Tibial nerve (tissue), 4 donors: Measurements from ENCODE around the gene SPOCK3. TPM values are rescaled to one million over a fixed set of nuclear protein-coding genes. Genes with fewer than 3 reads are reported as not detected.
"Not testable (repeated sequence)": the region's sequence is repeated elsewhere in the genome, so short reads cannot be mapped to it uniquely, and the experiment has no call there.

Experiments
- DNase-seq, 2 donors: peaks; one replicate each; pipeline ENCODE4 v3.0.0-alpha.2; 2019; ENCODE audit warnings: low spot score in 2 of 2
- H3K27ac ChIP-seq, 4 donors: fragments of 200-600 bp; sonication (generic) in 3 of 4; one replicate each; pipeline ENCODE4 v1.5.1; 2017 to 2019; ENCODE audit warnings: mild to moderate bottlenecking in 1 of 4
- H3K27me3 ChIP-seq, 2 donors: fragments of 200-600 bp; sonication (generic) in 1 of 2; one replicate each; pipeline versions ENCODE4 v1.5.1 to v1.6.0; 2017 to 2019
- H3K36me3 ChIP-seq, 3 donors: fragments of 200-600 bp; sonication (generic); one replicate each; pipeline ENCODE4 v1.5.1; 2018 to 2019
- H3K4me1 ChIP-seq, 4 donors: fragments of 200-600 bp; sonication (generic) in 3 of 4; one replicate each; pipeline ENCODE4 v1.5.1; 2017 to 2019
- H3K4me3 ChIP-seq, 4 donors: fragments of 200-600 bp; sonication (generic) in 3 of 4; one replicate each; pipeline ENCODE4 v1.5.1; 2017 to 2019; ENCODE audit warnings: mild to moderate bottlenecking in 1 of 4, moderate library complexity in 1 of 4
- H3K9me3 ChIP-seq, 4 donors: fragments of 200-600 bp; sonication (generic) in 3 of 4; one replicate each; pipeline ENCODE4 v1.5.1; 2017 to 2019
- EP300 ChIP-seq, 2 donors: sonication (generic); formaldehyde crosslinking; IDR thresholded peaks; one replicate each; pipeline ENCODE4 v1.6.1; 2017; ENCODE audit warnings: antibody characterized with exemption in 2 of 2, mild to moderate bottlenecking in 1 of 2
- POLR2A ChIP-seq, 2 donors: fragments of 450-650 bp; IDR thresholded peaks; one replicate each; pipeline ENCODE4 v1.6.1; 2017; ENCODE audit warnings: antibody characterized with exemption in 2 of 2, mild to moderate bottlenecking in 2 of 2, moderate library complexity in 2 of 2
- WGBS, 2 donors: methylation state at CpG; one replicate each; pipeline ENCODE4 v1.1.5; 2018; 5-methylcytosine and 5-hydroxymethylcytosine counted together
- total RNA-seq, 4 donors: library from RNA; depleted of rRNA; stranded (reverse); fragments of >200 nt; gene quantifications; one replicate each; pipeline ENCODE4 v1.1.0, GENCODE V29; 2016
- TF ChIP-seq, protein P1 (sequence below), 5 experiments: fragments of 200-600 bp in 3 of 5; fragments of 450-650 bp in 2 of 5; sonication (generic) in 3 of 5; IDR thresholded peaks; one replicate each; pipeline ENCODE4 v1.5.1; 2016 to 2019; ENCODE audit warnings: antibody characterized with exemption in 5 of 5, mild to moderate bottlenecking in 3 of 5, moderate library complexity in 2 of 5

The SPOCK3 gene
- total RNA-seq, 4 donors from 2014 or later: 1.5 TPM; not detected in 3

DNA sequence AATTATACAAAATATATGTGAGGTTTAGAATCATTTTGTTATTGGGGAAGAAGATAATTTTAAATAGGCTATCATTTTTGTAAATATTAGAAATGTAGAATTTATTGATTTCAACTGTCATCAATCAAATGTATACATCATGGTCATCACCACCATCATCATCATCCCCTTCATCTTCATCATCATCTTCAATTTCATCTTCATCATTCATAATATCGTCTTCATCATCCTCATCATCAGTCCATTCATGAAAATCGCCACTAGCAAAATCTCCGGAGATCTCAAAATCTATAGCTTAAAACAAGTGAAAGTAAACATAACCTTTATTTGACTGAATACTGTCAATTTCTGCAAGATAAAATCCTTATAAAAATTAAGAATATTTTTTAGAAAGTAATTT lies 499.5 kb downstream of the SPOCK3 start:
- Histone ChIP-seq H3K36me3 (no peaks in the 10 kb centered on the region), H3K9me3 (peaks cover 0 to 3% (median 0%) of the 10 kb centered on the region in 4 donors), H3K27ac (no peak overlapping the region), H3K4me3 (no peak overlapping the region), H3K27me3 (no peaks in the 10 kb centered on the region), H3K4me1 (no peaks in the 10 kb centered on the region)
- 89 to 91% methylated on average over 3 of the region's 3 CpGs for WGBS, 2 donors
- TF ChIP-seq POLR2A (IDR thresholded peaks at IDR 0.05): no peak
- no peak for TF ChIP-seq EP300 (IDR thresholded peaks at IDR 0.05)
- TF ChIP-seq, protein P1, sequence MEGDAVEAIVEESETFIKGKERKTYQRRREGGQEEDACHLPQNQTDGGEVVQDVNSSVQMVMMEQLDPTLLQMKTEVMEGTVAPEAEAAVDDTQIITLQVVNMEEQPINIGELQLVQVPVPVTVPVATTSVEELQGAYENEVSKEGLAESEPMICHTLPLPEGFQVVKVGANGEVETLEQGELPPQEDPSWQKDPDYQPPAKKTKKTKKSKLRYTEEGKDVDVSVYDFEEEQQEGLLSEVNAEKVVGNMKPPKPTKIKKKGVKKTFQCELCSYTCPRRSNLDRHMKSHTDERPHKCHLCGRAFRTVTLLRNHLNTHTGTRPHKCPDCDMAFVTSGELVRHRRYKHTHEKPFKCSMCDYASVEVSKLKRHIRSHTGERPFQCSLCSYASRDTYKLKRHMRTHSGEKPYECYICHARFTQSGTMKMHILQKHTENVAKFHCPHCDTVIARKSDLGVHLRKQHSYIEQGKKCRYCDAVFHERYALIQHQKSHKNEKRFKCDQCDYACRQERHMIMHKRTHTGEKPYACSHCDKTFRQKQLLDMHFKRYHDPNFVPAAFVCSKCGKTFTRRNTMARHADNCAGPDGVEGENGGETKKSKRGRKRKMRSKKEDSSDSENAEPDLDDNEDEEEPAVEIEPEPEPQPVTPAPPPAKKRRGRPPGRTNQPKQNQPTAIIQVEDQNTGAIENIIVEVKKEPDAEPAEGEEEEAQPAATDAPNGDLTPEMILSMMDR (IDR thresholded peaks at IDR 0.05): no peak
- DNase-seq: no peak

DNA sequence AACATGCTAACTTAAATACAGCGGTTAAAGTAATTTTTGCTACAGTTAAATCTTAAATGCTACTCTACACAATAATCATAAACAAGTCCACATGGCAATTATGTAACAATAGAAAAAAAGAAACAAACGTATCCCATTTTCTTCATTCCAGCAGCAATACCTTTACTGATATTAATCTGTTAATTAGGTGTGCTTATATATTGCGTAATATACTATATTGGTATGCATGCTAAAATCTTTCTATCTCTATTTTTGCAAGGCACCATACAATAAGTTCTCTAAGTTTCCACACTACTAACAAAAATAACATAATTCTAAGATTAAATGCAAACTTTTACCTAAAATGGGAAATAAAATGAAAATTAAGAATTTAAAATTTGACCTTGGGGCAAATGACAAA lies 500.6 kb downstream of the SPOCK3 start:
- TF ChIP-seq EP300 (IDR thresholded peaks at IDR 0.05): no peak
- TF ChIP-seq POLR2A (IDR thresholded peaks at IDR 0.05): no peak
- TF ChIP-seq, protein P1 (IDR thresholded peaks at IDR 0.05): no peak
- Histone ChIP-seq H3K4me3 (no peak overlapping the region), H3K9me3 (peaks cover 0 to 3% (median 0%) of the 10 kb centered on the region in 4 donors), H3K4me1 (no peaks in the 10 kb centered on the region), H3K36me3 (no peaks in the 10 kb centered on the region), H3K27me3 (no peaks in the 10 kb centered on the region), H3K27ac (no peak overlapping the region)
- WGBS, 2 donors: 58 to 91% methylated on average over 3 of the region's 3 CpGs
- DNase-seq: no peak

DNA sequence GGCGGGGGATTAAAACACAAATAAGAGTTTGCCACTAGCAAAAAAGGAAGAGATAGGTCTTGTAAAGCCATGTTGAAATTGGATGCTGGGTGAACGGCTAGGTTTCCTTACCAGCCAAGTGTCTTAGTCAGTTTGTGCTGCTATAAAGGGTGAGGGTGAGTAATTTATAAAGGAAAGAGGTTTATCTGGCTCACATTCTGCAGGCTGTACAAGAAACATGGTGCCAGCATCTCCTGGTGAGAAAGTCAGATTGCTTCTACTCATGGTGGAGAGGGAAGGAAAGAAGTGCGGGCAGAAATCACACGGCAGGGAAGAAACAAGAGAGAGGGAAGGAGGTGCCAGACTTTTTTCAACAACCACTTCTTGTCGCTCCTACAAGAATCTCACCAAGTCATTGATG lies 507.5 kb downstream of the SPOCK3 start:
- H3K27me3 ChIP-seq: no peaks in the 10 kb centered on the region
- no peak overlapping the region for H3K27ac ChIP-seq
- no peaks in the 10 kb centered on the region for H3K36me3 ChIP-seq
- no peaks in the 10 kb centered on the region for H3K9me3 ChIP-seq
- TF ChIP-seq EP300 (IDR thresholded peaks at IDR 0.05) (no peak), POLR2A (IDR thresholded peaks at IDR 0.05) (no peak)
- TF ChIP-seq, protein P1 (IDR thresholded peaks at IDR 0.05): no peak
- no peak overlapping the region for H3K4me3 ChIP-seq
- DNase-seq: no peak
- 70 to 73% methylated on average over 5 of the region's 5 CpGs for WGBS, 2 donors
- no peaks in the 10 kb centered on the region for H3K4me1 ChIP-seq

DNA sequence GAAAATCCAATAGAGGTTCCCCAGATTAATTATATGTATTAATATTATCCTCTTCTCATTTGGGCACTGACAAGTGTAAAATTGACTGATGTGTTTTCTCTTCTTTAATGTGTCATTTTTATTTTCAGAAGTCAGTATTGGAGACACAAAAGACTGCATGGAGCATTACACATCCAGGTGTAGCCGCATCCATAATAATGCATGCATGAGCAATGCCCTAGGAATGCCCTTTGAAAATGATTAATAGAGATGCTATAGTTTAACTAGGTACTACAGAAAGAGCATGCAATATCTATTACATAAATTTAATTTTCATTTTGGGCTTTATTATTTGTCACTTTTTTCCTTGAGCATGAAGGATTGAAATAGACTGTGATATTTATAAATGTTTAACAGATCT lies 509.9 kb downstream of the SPOCK3 start:
- H3K4me3 ChIP-seq: no peak overlapping the region
- H3K27ac ChIP-seq: no peak overlapping the region
- no peaks in the 10 kb centered on the region for H3K36me3 ChIP-seq
- no peaks in the 10 kb centered on the region for H3K27me3 ChIP-seq
- 92 to 100% methylated on average over 1 of the region's 1 CpG for WGBS, 2 donors
- no peak for TF ChIP-seq EP300 (IDR thresholded peaks at IDR 0.05)
- TF ChIP-seq, protein P1 (IDR thresholded peaks at IDR 0.05): no peak
- TF ChIP-seq POLR2A (IDR thresholded peaks at IDR 0.05): no peak
- H3K9me3 ChIP-seq: no peaks in the 10 kb centered on the region
- no peaks in the 10 kb centered on the region for H3K4me1 ChIP-seq
- DNase-seq: no peak

DNA sequence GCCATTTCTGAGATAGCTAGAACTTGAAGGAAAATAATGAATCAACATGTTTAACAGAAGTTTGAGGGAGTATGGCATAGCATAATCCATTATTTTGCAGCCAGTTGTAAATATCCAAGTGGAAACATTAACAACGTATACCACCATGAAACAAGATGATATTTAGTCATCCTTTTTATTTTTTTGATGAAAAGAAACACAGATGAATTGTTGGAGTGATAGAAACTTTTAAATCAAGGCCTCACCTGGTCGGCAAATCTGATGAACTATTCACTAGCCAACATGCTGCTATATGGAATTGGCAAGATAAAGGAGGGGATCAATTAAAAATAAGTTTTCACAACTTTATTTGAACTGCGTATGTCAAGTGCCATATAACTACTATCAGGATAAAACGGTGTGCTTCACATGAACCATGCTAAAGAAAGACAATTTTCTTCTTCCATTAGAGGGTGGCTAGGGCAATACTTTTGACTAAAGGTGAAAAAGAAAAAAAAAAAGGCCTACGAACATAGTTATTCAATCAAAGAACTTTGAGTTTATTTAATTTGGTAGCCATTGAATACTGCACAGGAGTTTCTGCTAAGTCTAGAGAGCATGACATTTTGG lies 510.7 kb downstream of the SPOCK3 start:
- Histone ChIP-seq H3K4me1 (no peaks in the 10 kb centered on the region), H3K27ac (no peak overlapping the region), H3K36me3 (no peaks in the 10 kb centered on the region), H3K27me3 (no peaks in the 10 kb centered on the region), H3K9me3 (no peaks in the 10 kb centered on the region), H3K4me3 (no peak overlapping the region)
- 85 to 88% methylated on average over 5 of the region's 5 CpGs for WGBS, 2 donors
- no peak for DNase-seq
- no peak for TF ChIP-seq POLR2A (IDR thresholded peaks at IDR 0.05)
- no peak for TF ChIP-seq EP300 (IDR thresholded peaks at IDR 0.05)
- TF ChIP-seq, protein P1 (IDR thresholded peaks at IDR 0.05): no peak

DNA sequence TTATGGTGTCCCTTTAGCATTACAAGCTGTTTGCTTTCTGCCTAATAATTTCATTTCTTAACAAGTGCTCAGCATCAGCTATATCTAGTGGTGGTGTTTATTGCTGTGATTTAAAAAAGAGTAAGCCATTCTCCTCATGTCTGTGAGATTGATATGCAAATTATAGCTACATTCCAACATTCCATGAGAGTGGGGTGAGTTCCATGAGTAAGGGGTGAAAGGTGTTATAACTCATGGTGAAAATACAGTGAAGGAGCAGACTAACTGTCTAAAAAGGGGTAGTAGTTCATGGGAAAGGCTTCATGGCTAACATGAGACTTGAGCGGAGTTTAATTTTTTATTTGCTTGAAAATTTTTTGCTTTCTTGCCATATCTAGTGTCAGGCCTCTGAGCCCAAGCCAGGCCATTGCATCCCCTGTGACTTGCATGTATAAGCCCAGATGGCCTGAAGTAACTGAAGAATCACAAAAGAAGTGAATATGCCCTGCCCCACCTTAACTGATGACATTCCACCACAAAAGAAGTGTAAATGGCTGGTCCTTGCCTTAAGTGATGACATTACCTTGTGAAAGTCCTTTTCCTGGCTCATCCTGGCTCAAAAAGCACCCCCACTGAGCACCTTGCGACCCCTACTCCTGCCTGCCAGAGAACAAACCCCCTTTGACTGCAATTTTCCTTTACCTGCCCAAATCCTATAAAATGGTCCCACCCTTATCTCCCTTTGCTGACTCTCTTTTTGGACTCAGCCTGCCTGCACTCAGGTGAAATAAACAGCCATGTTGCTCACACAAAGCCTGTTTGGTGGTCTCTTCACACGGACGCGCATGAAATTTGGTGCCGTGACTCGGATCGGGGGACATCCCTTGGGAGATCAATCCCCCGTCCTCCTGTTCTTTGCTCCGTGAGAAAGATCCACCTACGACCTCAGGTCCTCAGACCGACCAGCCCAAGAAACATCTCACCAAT lies 518.3 kb downstream of the SPOCK3 start:
- 62 to 94% methylated on average over 12 of the region's 12 CpGs for WGBS, 2 donors
- H3K4me3 ChIP-seq: not testable (repeated sequence)

More for the DNA sequence above, 518.3 kb downstream of the SPOCK3 start:
- not testable (repeated sequence) for DNase-seq, H3K27me3 ChIP-seq, H3K27ac ChIP-seq, H3K4me1 ChIP-seq, H3K36me3 ChIP-seq
- H3K9me3 ChIP-seq: peaks cover 0 to 11% (median 0%) of the 10 kb centered on the region in 4 donors
